ENCODE results near the gene ZNF135. TPM values are rescaled to one million over a fixed set of nuclear protein-coding genes. Genes with fewer than 3 reads are reported as not detected.

ZNF135 gene
- total and polyA plus RNA-seq, 2 experiments from 2014 or later: 4.8 to 10.3 TPM

GRCh38 chr19:58117841-58118575 lies 58.9 kb downstream of the ZNF135 start:
- Histone ChIP-seq H4K20me1 (replicated peaks; ENCODE audit: insufficient read depth) (no peaks in the 10 kb centered on the region), H3K4me3 (no peak overlapping the region), H3F3A (replicated peaks; ENCODE audit: low read depth) (no peaks in the 10 kb centered on the region), H3K9me2 (ENCODE audit: insufficient read depth) (no peaks in the 10 kb centered on the region), H3K4me2 (no peak overlapping the region), H3K4me1 (ENCODE audit: insufficient read depth) (no peaks in the 10 kb centered on the region), H2AFZ (no peak overlapping the region), H3K79me2 (replicated peaks; ENCODE audit: insufficient read depth) (no peaks in the 10 kb centered on the region), H3K27ac (ENCODE audit: low read depth) (no peak overlapping the region), H3K36me3 (ENCODE audit: insufficient read depth) (no peaks in the 10 kb centered on the region), H3K27me3 (ENCODE audit: insufficient read depth) (no peaks in the 10 kb centered on the region)
- Mint-ChIP-seq H3K4me3 (0 out of 3 replicates have a peak overlapping the region, but pooled peaks have one; percentile 24), H3K9me3 (peaks cover 90% of the 10 kb centered on the region), H3K27ac (no peak overlapping the region), H3K36me3 (ENCODE audit: low read depth) (peaks cover 52% of the 10 kb centered on the region), H3K4me1 (no peaks in the 10 kb centered on the region), H3K27me3 (ENCODE audit: insufficient read depth, low read depth, poor library complexity) (peaks cover 2% of the 10 kb centered on the region)
- peak; percentile 76 for ATAC-seq
- DNase-seq (ENCODE audit: low spot score): peak; percentile 35
- no peak for TF ChIP-seq ZNF331 (CRISPR knock-in tag; IDR thresholded peaks at IDR 0.05; ENCODE audit: low read depth)
- no peak for TF ChIP-seq ETS1 (IDR thresholded peaks at IDR 0.05)
- TF ChIP-seq ZNF114 (CRISPR knock-in tag; IDR thresholded peaks at IDR 0.05): no peak

DNA sequence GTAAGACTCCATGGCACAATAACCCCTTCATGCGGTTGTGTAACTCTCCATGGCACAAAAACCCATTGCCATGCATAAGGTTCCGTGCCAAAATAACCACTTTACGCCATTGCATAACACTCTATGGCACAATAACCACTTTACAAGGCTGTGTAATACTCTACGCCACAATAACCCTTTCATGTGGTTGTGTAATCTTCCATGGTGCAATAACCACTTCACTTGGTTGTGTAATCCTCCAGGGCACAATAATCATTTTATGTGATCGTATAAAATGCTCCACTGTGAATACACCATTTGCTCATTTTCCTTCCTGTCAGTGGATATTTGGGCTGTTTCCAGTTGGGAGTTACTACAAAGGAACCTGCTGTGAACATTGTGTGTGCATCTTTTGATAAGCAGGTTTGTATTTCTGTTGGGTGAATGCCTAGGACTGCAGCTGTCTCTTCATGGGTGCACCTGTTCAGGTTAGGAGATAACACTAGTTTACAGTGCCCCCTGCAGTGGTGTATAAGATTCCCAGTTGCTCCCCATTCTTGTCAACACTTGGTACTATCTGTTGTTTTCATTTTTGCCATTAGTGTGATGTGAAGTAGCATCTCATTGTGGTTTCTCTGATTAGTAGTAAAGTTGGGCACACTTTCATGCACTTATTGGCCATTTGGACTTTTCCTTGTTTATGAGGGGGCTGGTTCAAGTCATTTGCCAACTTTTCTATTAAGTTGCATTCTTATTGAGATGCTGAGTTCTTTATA lies 60.1 kb downstream of the ZNF135 start:
- no peak overlapping the region for H3K4me3 Mint-ChIP-seq
- ATAC-seq (no peak), DNase-seq (ENCODE audit: low spot score) (no peak)
- Histone ChIP-seq H2AFZ (no peak overlapping the region), H3K79me2 (replicated peaks; ENCODE audit: insufficient read depth) (no peaks in the 10 kb centered on the region), H3F3A (replicated peaks; ENCODE audit: low read depth) (no peaks in the 10 kb centered on the region), H3K4me2 (no peak overlapping the region), H3K4me3 (no peak overlapping the region), H3K9me2 (ENCODE audit: insufficient read depth) (no peaks in the 10 kb centered on the region), H4K20me1 (replicated peaks; ENCODE audit: insufficient read depth) (no peaks in the 10 kb centered on the region), H3K27ac (ENCODE audit: low read depth) (no peak overlapping the region), H3K27me3 (ENCODE audit: insufficient read depth) (no peaks in the 10 kb centered on the region), H3K4me1 (ENCODE audit: insufficient read depth) (no peaks in the 10 kb centered on the region), H3K36me3 (ENCODE audit: insufficient read depth) (no peaks in the 10 kb centered on the region)
- no peak overlapping the region for H3K27ac Mint-ChIP-seq
- H3K9me3 Mint-ChIP-seq: peaks cover 92% of the 10 kb centered on the region
- H3K36me3 Mint-ChIP-seq (ENCODE audit: low read depth): peaks cover 52% of the 10 kb centered on the region
- no peaks in the 10 kb centered on the region for H3K4me1 Mint-ChIP-seq
- peaks cover 2% of the 10 kb centered on the region for H3K27me3 Mint-ChIP-seq (ENCODE audit: insufficient read depth, low read depth, poor library complexity)
- TF ChIP-seq POLR2AphosphoS5 (IDR thresholded peaks at IDR 0.05; ENCODE audit: low read depth) (no peak), ZNF114 (CRISPR knock-in tag; IDR thresholded peaks at IDR 0.05) (no peak), ZNF462 (CRISPR knock-in tag; IDR thresholded peaks at IDR 0.05) (no peak), ETS1 (IDR thresholded peaks at IDR 0.05) (no peak), CREB1 (CRISPR knock-in tag; IDR thresholded peaks at IDR 0.05; ENCODE audit: low read depth) (no peak), JUNB (IDR thresholded peaks at IDR 0.05; ENCODE audit: unreplicated experiment) (no peak), ZNF331 (CRISPR knock-in tag; IDR thresholded peaks at IDR 0.05; ENCODE audit: low read depth) (no peak), STAT1 (IDR thresholded peaks at IDR 0.05; ENCODE audit: unreplicated experiment) (no peak)
